ENCODE results near the gene PPP5C. TPM values are rescaled to one million over a fixed set of nuclear protein-coding genes. Genes with fewer than 3 reads are reported as not detected.

Gene PPP5C
- total and polyA plus RNA-seq, 2 of the 8 experiments (the other 6 are each of a cell fraction or from before 2014, with no cell fraction given), result 112 to 156 TPM

DNA sequence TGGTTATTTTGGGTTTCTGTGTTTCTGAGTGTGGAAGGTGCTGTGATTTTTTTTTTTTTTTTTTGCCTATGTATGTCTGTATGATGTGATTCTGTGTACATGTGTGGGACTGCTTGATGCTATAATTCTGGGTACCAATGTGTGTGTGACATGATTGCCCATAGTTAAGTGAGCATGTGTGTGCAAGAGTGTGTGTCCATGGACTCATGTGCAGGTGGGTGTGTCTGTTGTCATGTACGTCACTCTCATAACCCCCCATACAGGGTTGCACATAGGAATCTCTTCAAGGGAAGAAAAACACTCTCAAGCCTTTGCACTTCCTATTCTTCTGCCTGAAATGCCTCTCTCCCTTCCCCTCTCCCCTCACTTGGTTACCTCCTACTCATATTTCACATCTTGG is 2.5 kb upstream of the PPP5C start:
- Histone ChIP-seq H3K36me3 (ENCODE audit: control insufficient read depth in 2 of 4, insufficient read depth in 4 of 4, low read length in 3 of 4) (peaks cover 0 to 3% (median 0%) of the 10 kb centered on the region in 4 experiments; a peak in 2 of 8 replicates), H2BK120ac (replicated peaks; ENCODE audit: low read depth, low read length) (no peak overlapping the region), H3K23ac (ENCODE audit: insufficient read length) (no peak overlapping the region), H4K8ac (ENCODE audit: extremely low read depth, insufficient read depth, low read length) (no peak overlapping the region), H3K14ac (ENCODE audit: insufficient read length) (no peak overlapping the region), H3K4ac (replicated peaks; ENCODE audit: insufficient read length, low read depth, low read length) (no peak overlapping the region), H3K23me2 (ENCODE audit: low read depth, low read length) (peaks cover 2% of the 10 kb centered on the region; the same call in 1 of the 2 replicates), H4K91ac (replicated peaks; ENCODE audit: insufficient read length, low read length) (peak overlapping the region; percentile 73), H2BK15ac (ENCODE audit: low read length) (no peak overlapping the region), H2BK20ac (ENCODE audit: low read length) (no peak overlapping the region), H3K18ac (ENCODE audit: extremely low read depth, low read length) (no peak overlapping the region), H3K9ac (replicated peaks in 1 of 4; ENCODE audit: extremely low read depth in 1 of 4, low read depth in 3 of 4, low read length in 3 of 4) (no peak overlapping the region), H4K20me1 (replicated peaks in 1 of 2; ENCODE audit: control insufficient read depth in 1 of 2, insufficient read depth in 2 of 2, low read length in 2 of 2) (peaks cover 3 to 6% of the 10 kb centered on the region in 2 experiments), H2AK5ac (ENCODE audit: low read depth, low read length) (peak overlapping the region; percentile 56; the same call in 1 of the 2 replicates), H3K79me2 (ENCODE audit: control insufficient read depth in 1 of 2, insufficient read depth in 2 of 2, low read length in 2 of 2) (peaks cover 5 to 20% of the 10 kb centered on the region in 2 experiments; a peak in 3 of 4 replicates), H3K4me3 (ENCODE audit: extremely low read depth in 1 of 4, insufficient read depth in 2 of 4, low read depth in 3 of 4, low read length in 4 of 4) (no peak overlapping the region), H3K27ac (ENCODE audit: low read depth, low read length) (no peak overlapping the region), H4K5ac (ENCODE audit: insufficient read length, low read depth, low read length) (no peak overlapping the region), H3K27me3 (replicated peaks in 1 of 4; ENCODE audit: control insufficient read depth in 3 of 4, extremely low read depth in 1 of 4, insufficient read depth in 3 of 4, low read length in 3 of 4) (no peaks in the 10 kb centered on the region), H2AFZ (ENCODE audit: low read length) (no peak overlapping the region), H3K56ac (replicated peaks; ENCODE audit: insufficient read length, low read depth, low read length) (no peak overlapping the region), H2BK12ac (ENCODE audit: low read depth, low read length) (no peak overlapping the region), H3K79me1 (ENCODE audit: low read depth, low read length) (peaks cover 4% of the 10 kb centered on the region; the same call in 1 of the 2 replicates), H3K4me1 (replicated peaks in 1 of 4; ENCODE audit: control insufficient read depth in 3 of 4, insufficient read depth in 4 of 4, low read length in 3 of 4) (peaks cover 0 to 8% (median 3%) of the 10 kb centered on the region in 4 experiments; a peak in 5 of 7 replicates), H2BK5ac (ENCODE audit: low read depth, low read length) (no peak overlapping the region), H3K4me2 (ENCODE audit: insufficient read depth in 1 of 2, low read depth in 2 of 2, low read length in 2 of 2) (no peak overlapping the region), H3K9me3 (ENCODE audit: insufficient read depth in 2 of 2, low read depth in 1 of 2, low read length in 1 of 2) (peaks cover 0 to 2% of the 10 kb centered on the region in 2 experiments; a peak in 1 of 4 replicates)
- FAIRE-seq (no peak), DNase-seq (ENCODE audit: low read depth in 1 of 2, low spot score in 2 of 2) (no peak)
- CTCF ChIA-PET (ENCODE audit: partially characterized antibody), result interaction anchor here (0.7 to 2.1 kb wide), 5 partner anchors 9 to 64 kb away, joined by 3 to 9 read pairs (median 3); no protein-coding TSS in a partner anchor
- 89% methylated on average over 1 of the region's 1 CpG; no CpG with 5 or more reads in 1 of the 2 experiments for WGBS, 2 experiments (ENCODE audit: extremely low coverage in 1 of 2, insufficient coverage in 1 of 2, insufficient read length in 1 of 2, insufficient replicate concordance in 2 of 2, low coverage in 1 of 2, low lambda C conversion rate in 2 of 2, missing lambda C conversion rate in 1 of 2)
- TF ChIP-seq RAD21 (IDR thresholded peaks at IDR 0.05 in 1 of 2, conservative IDR thresholded peaks at IDR 0.05 in 1 of 2; ENCODE audit: low read depth in 2 of 2, low read length in 2 of 2), result no peak
- TF ChIP-seq SUZ12 (IDR thresholded peaks at IDR 0.05; ENCODE audit: low read length), result no peak
- no peak for TF ChIP-seq CHD1 (IDR thresholded peaks at IDR 0.05; ENCODE audit: low read depth, low read length)
- no peak for TF ChIP-seq SP1 (IDR thresholded peaks at IDR 0.05; ENCODE audit: low read depth, low read length)
- TF ChIP-seq SP2 (IDR thresholded peaks at IDR 0.05; ENCODE audit: low read length), result no peak
- no peak for TF ChIP-seq POU5F1 (IDR thresholded peaks at IDR 0.05; ENCODE audit: low read depth, low read length)
- TF ChIP-seq SRF (IDR thresholded peaks at IDR 0.05; ENCODE audit: low read depth, low read length), result no peak
- no peak for TF ChIP-seq ZNF274 (IDR thresholded peaks at IDR 0.05; ENCODE audit: borderline replicate concordance, extremely low read depth, low read length)
- TF ChIP-seq CTBP2 (IDR thresholded peaks at IDR 0.05; ENCODE audit: borderline replicate concordance, insufficient read depth, insufficient read length, low read length), result no peak
- TF ChIP-seq, protein P1, sequence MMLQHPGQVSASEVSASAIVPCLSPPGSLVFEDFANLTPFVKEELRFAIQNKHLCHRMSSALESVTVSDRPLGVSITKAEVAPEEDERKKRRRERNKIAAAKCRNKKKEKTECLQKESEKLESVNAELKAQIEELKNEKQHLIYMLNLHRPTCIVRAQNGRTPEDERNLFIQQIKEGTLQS (IDR thresholded peaks at IDR 0.05; ENCODE audit: insufficient read depth, low read depth, low read length), result no peak
- TF ChIP-seq HDAC2 (IDR thresholded peaks at IDR 0.05; ENCODE audit: borderline replicate concordance in 1 of 2, low read depth in 2 of 2, low read length in 2 of 2), result no peak
- POLR2A ChIA-PET (ENCODE audit: partially characterized antibody), result interaction anchor here (1.8 kb wide), 1 partner anchor 11 kb away, joined by 13 read pairs; no protein-coding TSS in a partner anchor

All from H1 (cell line).